ENCODE results near the gene ATOSA.

The ATOSA gene

DNA sequence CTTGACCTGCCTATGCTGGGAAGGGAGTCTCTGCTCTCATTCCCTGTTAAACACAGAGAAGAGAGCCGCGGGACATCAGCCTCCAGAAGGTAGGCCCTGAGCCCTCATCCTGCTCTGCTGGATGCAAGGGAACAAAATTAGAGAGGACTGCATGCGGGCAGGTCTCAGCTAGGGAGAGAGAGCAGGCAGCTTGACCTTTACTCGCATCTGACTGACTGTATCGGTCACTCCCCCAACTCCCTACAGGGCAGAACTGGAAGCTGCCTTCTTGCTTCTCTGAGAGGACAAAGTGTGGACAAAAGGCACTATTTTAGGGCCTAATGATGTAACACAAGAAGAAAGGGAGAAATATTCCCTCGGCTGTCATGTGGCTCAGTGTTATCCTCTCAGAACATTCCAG, 38.7 kb upstream of the ATOSA start:
- Histone ChIP-seq H3K4me3 (ENCODE audit: low read depth, low read length) (no peak overlapping the region), H3K9me3 (no peaks in the 10 kb centered on the region), H3K4me1 (no peaks in the 10 kb centered on the region), H3K27me3 (no peaks in the 10 kb centered on the region), H3K36me3 (no peaks in the 10 kb centered on the region)
- DNase-seq: no peak
- TF ChIP-seq, protein P1, sequence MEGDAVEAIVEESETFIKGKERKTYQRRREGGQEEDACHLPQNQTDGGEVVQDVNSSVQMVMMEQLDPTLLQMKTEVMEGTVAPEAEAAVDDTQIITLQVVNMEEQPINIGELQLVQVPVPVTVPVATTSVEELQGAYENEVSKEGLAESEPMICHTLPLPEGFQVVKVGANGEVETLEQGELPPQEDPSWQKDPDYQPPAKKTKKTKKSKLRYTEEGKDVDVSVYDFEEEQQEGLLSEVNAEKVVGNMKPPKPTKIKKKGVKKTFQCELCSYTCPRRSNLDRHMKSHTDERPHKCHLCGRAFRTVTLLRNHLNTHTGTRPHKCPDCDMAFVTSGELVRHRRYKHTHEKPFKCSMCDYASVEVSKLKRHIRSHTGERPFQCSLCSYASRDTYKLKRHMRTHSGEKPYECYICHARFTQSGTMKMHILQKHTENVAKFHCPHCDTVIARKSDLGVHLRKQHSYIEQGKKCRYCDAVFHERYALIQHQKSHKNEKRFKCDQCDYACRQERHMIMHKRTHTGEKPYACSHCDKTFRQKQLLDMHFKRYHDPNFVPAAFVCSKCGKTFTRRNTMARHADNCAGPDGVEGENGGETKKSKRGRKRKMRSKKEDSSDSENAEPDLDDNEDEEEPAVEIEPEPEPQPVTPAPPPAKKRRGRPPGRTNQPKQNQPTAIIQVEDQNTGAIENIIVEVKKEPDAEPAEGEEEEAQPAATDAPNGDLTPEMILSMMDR (IDR thresholded peaks at IDR 0.05; ENCODE audit: low read depth, low read length): no peak

DNA sequence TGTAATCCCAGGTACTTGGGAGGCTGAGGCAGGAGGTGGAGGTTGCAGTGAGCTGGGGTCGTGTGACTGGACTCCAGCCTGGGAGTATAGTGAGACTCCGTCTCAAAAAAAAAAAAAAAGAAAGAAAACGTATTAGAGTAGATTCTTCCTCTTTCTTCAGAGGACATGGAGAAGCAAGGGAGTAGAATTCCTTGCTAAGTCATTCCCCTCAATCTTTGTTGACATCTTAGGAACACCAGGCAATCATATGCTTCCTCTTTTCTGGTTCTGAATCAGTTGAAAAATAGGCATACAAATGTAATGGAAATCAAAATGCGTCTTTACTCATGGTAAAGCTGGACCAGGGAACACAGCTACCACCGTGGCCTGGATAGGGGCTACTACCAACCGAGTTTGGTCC, 38.3 kb upstream of the ATOSA start:
- no peaks in the 10 kb centered on the region for H3K9me3 ChIP-seq
- no peak overlapping the region for H3K4me3 ChIP-seq (ENCODE audit: low read depth, low read length)
- no peaks in the 10 kb centered on the region for H3K36me3 ChIP-seq
- no peaks in the 10 kb centered on the region for H3K27me3 ChIP-seq
- H3K4me1 ChIP-seq: no peaks in the 10 kb centered on the region
- TF ChIP-seq, protein P1 (IDR thresholded peaks at IDR 0.05; ENCODE audit: low read depth, low read length): no peak
- no peak for DNase-seq

DNA sequence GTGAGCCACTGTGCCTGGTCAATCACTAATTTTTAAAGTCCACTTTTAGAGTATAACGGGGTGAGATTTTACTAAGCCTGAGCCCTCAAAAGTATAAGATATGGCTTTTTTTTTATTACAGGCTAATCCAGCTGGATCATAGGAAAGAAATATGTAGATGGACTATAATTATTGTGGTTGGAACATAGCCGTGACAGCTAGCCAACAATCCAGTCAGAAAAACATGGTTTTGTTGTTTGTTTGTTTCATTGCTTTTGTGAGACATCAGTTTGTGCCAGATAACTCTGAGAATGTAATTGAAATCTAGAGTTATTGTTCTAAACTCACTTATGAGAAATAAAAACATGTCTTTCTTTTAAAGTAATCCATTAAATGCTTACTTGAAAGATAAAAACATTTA, 37.3 kb upstream of the ATOSA start:
- no peak overlapping the region for H3K4me3 ChIP-seq (ENCODE audit: low read depth, low read length)
- TF ChIP-seq, protein P1 (IDR thresholded peaks at IDR 0.05; ENCODE audit: low read depth, low read length): no peak
- no peaks in the 10 kb centered on the region for H3K27me3 ChIP-seq
- H3K9me3 ChIP-seq: no peaks in the 10 kb centered on the region
- DNase-seq: no peak
- no peaks in the 10 kb centered on the region for H3K4me1 ChIP-seq
- no peaks in the 10 kb centered on the region for H3K36me3 ChIP-seq

DNA sequence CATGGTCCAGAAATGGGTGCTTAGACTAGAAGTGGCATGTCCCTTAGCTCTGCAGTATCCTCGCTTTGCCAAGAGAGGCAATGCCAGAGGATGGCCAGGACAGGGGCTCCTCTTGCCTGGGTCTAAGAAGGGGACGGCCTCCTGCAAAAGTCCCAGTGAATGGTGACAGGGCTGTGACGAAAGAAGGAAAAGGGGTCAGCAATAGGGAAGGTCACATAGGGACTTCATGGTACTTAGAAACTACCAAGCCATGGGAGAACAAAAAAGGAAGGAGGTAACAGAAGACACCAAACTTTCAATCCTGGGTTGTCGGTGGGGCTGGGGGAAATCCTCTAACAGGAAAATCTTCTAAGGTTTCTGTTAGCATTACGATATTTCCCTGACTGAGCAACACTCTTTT, 36.2 kb upstream of the ATOSA start:
- TF ChIP-seq, protein P1 (IDR thresholded peaks at IDR 0.05; ENCODE audit: low read depth, low read length): no peak
- Histone ChIP-seq H3K4me1 (no peaks in the 10 kb centered on the region), H3K4me3 (ENCODE audit: low read depth, low read length) (no peak overlapping the region), H3K36me3 (no peaks in the 10 kb centered on the region), H3K27me3 (no peaks in the 10 kb centered on the region), H3K9me3 (no peaks in the 10 kb centered on the region)
- DNase-seq: no peak

DNA sequence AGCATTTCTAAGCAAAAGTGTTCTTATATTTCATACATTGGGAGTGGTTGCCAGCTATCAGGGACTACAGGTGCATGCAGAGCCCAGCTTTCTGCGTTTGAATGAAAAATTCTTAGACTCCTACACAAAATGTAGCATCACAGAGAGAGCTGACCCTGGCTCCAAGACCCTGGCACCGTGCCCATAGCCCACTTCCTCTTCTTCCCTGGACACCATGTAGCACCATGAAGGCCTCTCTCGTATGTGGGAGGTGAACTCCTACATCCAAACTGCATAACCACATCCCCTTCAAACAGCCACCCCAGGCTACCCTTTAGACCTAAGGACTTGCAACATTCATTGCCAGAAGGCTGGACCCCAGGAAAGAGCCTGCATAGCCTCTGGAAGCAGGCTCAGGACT, 35.8 kb upstream of the ATOSA start:
- no peak for DNase-seq
- no peaks in the 10 kb centered on the region for H3K27me3 ChIP-seq
- TF ChIP-seq, protein P1 (IDR thresholded peaks at IDR 0.05; ENCODE audit: low read depth, low read length): no peak

DNA sequence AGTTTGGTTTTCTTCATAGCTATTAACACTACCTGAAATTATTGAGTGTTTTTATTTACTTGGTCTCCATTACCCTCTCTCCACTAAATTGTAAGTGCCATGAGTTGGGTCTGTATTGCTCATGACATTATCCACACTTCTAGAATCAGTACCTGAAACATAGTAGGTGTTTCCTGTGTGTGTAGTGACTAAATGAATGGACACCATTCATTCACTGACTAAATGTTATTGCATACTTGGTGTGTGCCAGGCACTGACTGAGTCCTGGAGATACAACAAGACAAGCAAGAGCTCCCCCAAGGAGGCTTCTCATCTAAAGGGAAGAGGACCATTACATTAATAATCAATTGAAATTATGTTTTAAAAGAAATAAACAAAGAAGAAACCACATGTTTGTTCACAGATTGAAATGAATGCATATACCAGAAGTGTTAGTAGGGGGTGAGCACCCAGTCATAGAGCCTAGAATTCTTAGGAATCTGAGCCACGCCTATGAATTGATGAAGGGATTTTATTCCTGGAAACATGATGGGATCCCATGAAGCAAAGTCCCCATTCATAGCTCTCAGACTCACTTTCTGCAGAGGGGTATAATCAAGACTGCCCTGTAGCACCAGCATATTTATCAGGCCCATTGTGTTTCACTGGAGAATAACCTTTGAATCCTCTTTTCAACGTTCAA, 31.7 kb upstream of the ATOSA start:
- no peaks in the 10 kb centered on the region for H3K9me3 ChIP-seq
- DNase-seq: no peak
- H3K27me3 ChIP-seq: no peaks in the 10 kb centered on the region
- no peaks in the 10 kb centered on the region for H3K36me3 ChIP-seq
- no peak overlapping the region for H3K4me3 ChIP-seq (ENCODE audit: low read depth, low read length)
- TF ChIP-seq, protein P1 (IDR thresholded peaks at IDR 0.05; ENCODE audit: low read depth, low read length): no peak
- no peaks in the 10 kb centered on the region for H3K4me1 ChIP-seq

More for the DNA sequence above, 35.8 kb upstream of the ATOSA start:
- Histone ChIP-seq H3K4me1 (no peaks in the 10 kb centered on the region), H3K4me3 (ENCODE audit: low read depth, low read length) (no peak overlapping the region), H3K9me3 (no peaks in the 10 kb centered on the region), H3K36me3 (no peaks in the 10 kb centered on the region)
